ENCODE data around the gene RCOR3.
"Not testable (repeated sequence)": the region's sequence is repeated elsewhere in the genome, so short reads cannot be mapped to it uniquely, and the experiment has no call there.

The RCOR3 gene

DNA sequence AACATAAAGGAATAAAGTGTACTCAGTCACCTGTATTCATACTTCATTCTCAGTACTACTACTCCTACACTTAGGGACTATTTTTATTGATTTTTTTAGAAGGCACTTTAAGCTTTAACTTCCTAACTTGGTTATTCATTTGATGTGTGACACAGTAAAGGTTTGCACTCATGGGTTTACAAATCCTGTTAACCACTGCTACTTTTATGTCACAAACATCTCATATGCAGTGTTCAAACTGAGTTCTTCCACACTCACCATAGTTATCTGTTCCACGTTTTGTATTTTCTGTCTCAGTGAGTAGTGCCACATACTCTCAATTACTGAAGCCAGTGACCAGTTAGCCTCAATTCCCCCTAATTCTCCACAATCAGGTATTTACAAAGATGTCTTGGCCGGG lies 33.2 kb downstream of the RCOR3 start:
- H3K36me3 ChIP-seq (ENCODE audit: control insufficient read depth, insufficient read depth, low read length): peaks cover 61% of the 10 kb centered on the region

GRCh38 chr1:211296396-211296795 lies 37.2 kb downstream of the RCOR3 start:
- H3K4me1 ChIP-seq (ENCODE audit: control insufficient read depth, insufficient read depth, low read length, poor library complexity, severe bottlenecking): no peaks in the 10 kb centered on the region
- no peak overlapping the region for H3K27ac ChIP-seq (ENCODE audit: low read depth, low read length, severe bottlenecking)
- peaks cover 48% of the 10 kb centered on the region for H3K36me3 ChIP-seq (ENCODE audit: control insufficient read depth, insufficient read depth, low read length)
- H3K4me3 ChIP-seq (ENCODE audit: extremely low read depth, insufficient read depth, low read length, poor library complexity, severe bottlenecking): no peak overlapping the region
- H3K9me3 ChIP-seq (ENCODE audit: control insufficient read depth, low read length): no peaks in the 10 kb centered on the region

More for the DNA sequence above, 33.2 kb downstream of the RCOR3 start:
- H3K4me3 ChIP-seq (ENCODE audit: extremely low read depth, insufficient read depth, low read length, poor library complexity, severe bottlenecking): no peak overlapping the region
- H3K27ac ChIP-seq (ENCODE audit: low read depth, low read length, severe bottlenecking): no peak overlapping the region
- WGBS, 2 experiments (ENCODE audit: insufficient coverage in 2 of 2): 100% methylated on average over 2 of the region's 2 CpGs
- no peaks in the 10 kb centered on the region for H3K9me3 ChIP-seq (ENCODE audit: control insufficient read depth, low read length)
- H3K4me1 ChIP-seq (ENCODE audit: control insufficient read depth, insufficient read depth, low read length, poor library complexity, severe bottlenecking): no peaks in the 10 kb centered on the region

DNA sequence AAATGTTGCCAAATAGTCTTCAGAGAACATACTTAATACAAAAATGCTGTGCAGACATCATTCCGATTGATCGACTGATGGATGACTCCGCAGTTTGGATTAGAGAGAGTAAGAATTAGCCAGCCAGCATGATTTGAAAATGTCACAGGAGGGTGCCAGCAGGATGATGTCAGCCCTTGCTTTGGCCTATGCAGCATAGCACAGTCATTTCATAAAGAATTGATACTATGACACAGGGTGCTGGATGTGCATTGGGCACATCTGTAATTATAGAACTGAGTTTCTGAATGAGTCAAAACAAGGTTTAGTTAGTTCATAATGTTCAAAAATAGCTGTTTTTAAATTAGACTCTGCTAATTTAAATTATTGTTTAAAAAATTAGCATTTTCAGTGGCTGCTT lies 45.9 kb downstream of the RCOR3 start:
- 86% methylated on average over 1 of the region's 3 CpGs; no CpG with 5 or more reads in 1 of the 2 experiments for WGBS, 2 experiments (ENCODE audit: insufficient coverage in 2 of 2)
- Histone ChIP-seq H3K9me3 (ENCODE audit: control insufficient read depth, low read length) (no peaks in the 10 kb centered on the region), H3K27ac (ENCODE audit: low read depth, low read length, severe bottlenecking) (no peak overlapping the region), H3K36me3 (ENCODE audit: control insufficient read depth, insufficient read depth, low read length) (peaks cover 34% of the 10 kb centered on the region), H3K4me3 (ENCODE audit: extremely low read depth, insufficient read depth, low read length, poor library complexity, severe bottlenecking) (no peak overlapping the region), H3K4me1 (ENCODE audit: control insufficient read depth, insufficient read depth, low read length, poor library complexity, severe bottlenecking) (no peaks in the 10 kb centered on the region)

- Histone ChIP-seq H3K36me3 (ENCODE audit: control insufficient read depth, insufficient read depth, low read length) (peaks cover 23% of the 10 kb centered on the region), H3K4me1 (ENCODE audit: control insufficient read depth, insufficient read depth, low read length, poor library complexity, severe bottlenecking) (no peaks in the 10 kb centered on the region), H3K27ac (ENCODE audit: low read depth, low read length, severe bottlenecking) (no peak overlapping the region), H3K4me3 (ENCODE audit: extremely low read depth, insufficient read depth, low read length, poor library complexity, severe bottlenecking) (no peak overlapping the region), H3K9me3 (ENCODE audit: control insufficient read depth, low read length) (no peaks in the 10 kb centered on the region)
- WGBS, 2 experiments (ENCODE audit: insufficient coverage in 2 of 2): 69 to 93% methylated on average over 3 of the region's 3 CpGs
Observed at GRCh38 chr1:211309617-211310016, 50.5 kb downstream of the RCOR3 start.

GRCh38 chr1:211313392-211313791 lies 54.2 kb downstream of the RCOR3 start:
- peaks cover 22% of the 10 kb centered on the region for H3K36me3 ChIP-seq (ENCODE audit: control insufficient read depth, insufficient read depth, low read length)
- H3K9me3 ChIP-seq (ENCODE audit: control insufficient read depth, low read length): no peaks in the 10 kb centered on the region
- H3K27ac ChIP-seq (ENCODE audit: low read depth, low read length, severe bottlenecking): no peak overlapping the region
- no peak overlapping the region for H3K4me3 ChIP-seq (ENCODE audit: extremely low read depth, insufficient read depth, low read length, poor library complexity, severe bottlenecking)
- 95 to 100% methylated on average over 10 to 11 of the region's 11 CpGs for WGBS, 2 experiments (ENCODE audit: insufficient coverage in 2 of 2)
- no peaks in the 10 kb centered on the region for H3K4me1 ChIP-seq (ENCODE audit: control insufficient read depth, insufficient read depth, low read length, poor library complexity, severe bottlenecking)

- H3K9me3 ChIP-seq (ENCODE audit: control insufficient read depth, low read length): no peaks in the 10 kb centered on the region
- H3K4me1 ChIP-seq (ENCODE audit: control insufficient read depth, insufficient read depth, low read length, poor library complexity, severe bottlenecking): no peaks in the 10 kb centered on the region
- peaks cover 4% of the 10 kb centered on the region for H3K36me3 ChIP-seq (ENCODE audit: control insufficient read depth, insufficient read depth, low read length)
- H3K27ac ChIP-seq (ENCODE audit: low read depth, low read length, severe bottlenecking): no peak overlapping the region
- no peak overlapping the region for H3K4me3 ChIP-seq (ENCODE audit: extremely low read depth, insufficient read depth, low read length, poor library complexity, severe bottlenecking)
Observed at GRCh38 chr1:211318576-211319280, 59.6 kb downstream of the RCOR3 start.

- Histone ChIP-seq H3K4me3 (ENCODE audit: extremely low read depth, insufficient read depth, low read length, poor library complexity, severe bottlenecking) (no peak overlapping the region), H3K36me3 (ENCODE audit: control insufficient read depth, insufficient read depth, low read length) (peaks cover 4% of the 10 kb centered on the region), H3K4me1 (ENCODE audit: control insufficient read depth, insufficient read depth, low read length, poor library complexity, severe bottlenecking) (no peaks in the 10 kb centered on the region), H3K27ac (ENCODE audit: low read depth, low read length, severe bottlenecking) (no peak overlapping the region), H3K9me3 (ENCODE audit: control insufficient read depth, low read length) (no peaks in the 10 kb centered on the region)
Observed at GRCh38 chr1:211319892-211320291, 60.7 kb downstream of the RCOR3 start.

GRCh38 chr1:211320980-211321379 lies 61.8 kb downstream of the RCOR3 start:
- no peaks in the 10 kb centered on the region for H3K9me3 ChIP-seq (ENCODE audit: control insufficient read depth, low read length)
- no CpG with 5 or more reads among the region's 4 CpGs for WGBS, 2 experiments (ENCODE audit: insufficient coverage in 2 of 2)
- no peaks in the 10 kb centered on the region for H3K4me1 ChIP-seq (ENCODE audit: control insufficient read depth, insufficient read depth, low read length, poor library complexity, severe bottlenecking)
- no peak overlapping the region for H3K4me3 ChIP-seq (ENCODE audit: extremely low read depth, insufficient read depth, low read length, poor library complexity, severe bottlenecking)
- no peak overlapping the region for H3K27ac ChIP-seq (ENCODE audit: low read depth, low read length, severe bottlenecking)
- no peaks in the 10 kb centered on the region for H3K36me3 ChIP-seq (ENCODE audit: control insufficient read depth, insufficient read depth, low read length)

DNA sequence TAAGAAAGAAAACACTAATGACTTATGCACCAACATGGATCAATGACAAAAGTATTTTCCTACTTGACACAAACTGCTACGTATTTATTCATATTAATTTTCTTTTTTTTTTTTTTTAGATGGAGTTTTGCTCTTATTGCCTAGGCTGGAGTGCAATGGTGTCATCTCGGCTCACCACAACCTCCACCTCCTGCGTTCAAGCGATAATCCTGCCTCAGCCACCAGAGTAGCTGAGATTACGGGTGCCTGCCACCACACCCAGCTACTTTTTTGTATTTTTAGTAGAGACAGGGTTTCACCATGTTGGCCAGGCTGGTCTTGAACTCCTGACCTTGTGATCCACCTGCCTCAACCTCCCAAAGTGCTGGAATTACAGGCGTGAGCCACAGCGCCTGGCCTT lies 62.5 kb downstream of the RCOR3 start:
- H3K27ac ChIP-seq (ENCODE audit: low read depth, low read length, severe bottlenecking); H3K4me1 ChIP-seq (ENCODE audit: control insufficient read depth, insufficient read depth, low read length, poor library complexity, severe bottlenecking); H3K9me3 ChIP-seq (ENCODE audit: control insufficient read depth, low read length); H3K4me3 ChIP-seq (ENCODE audit: extremely low read depth, insufficient read depth, low read length, poor library complexity, severe bottlenecking); H3K36me3 ChIP-seq (ENCODE audit: control insufficient read depth, insufficient read depth, low read length): not testable (repeated sequence)
- WGBS, 2 experiments (ENCODE audit: insufficient coverage in 2 of 2): no CpG with 5 or more reads among the region's 7 CpGs

GRCh38 chr1:211323156-211324063 lies 64.2 kb downstream of the RCOR3 start:
- 4 to 33% methylated on average over 5 of the region's 9 CpGs for WGBS, 2 experiments (ENCODE audit: insufficient coverage in 2 of 2)
- H3K36me3 ChIP-seq (ENCODE audit: control insufficient read depth, insufficient read depth, low read length): no peaks in the 10 kb centered on the region
- no peaks in the 10 kb centered on the region for H3K9me3 ChIP-seq (ENCODE audit: control insufficient read depth, low read length)
- no peak overlapping the region for H3K4me3 ChIP-seq (ENCODE audit: extremely low read depth, insufficient read depth, low read length, poor library complexity, severe bottlenecking)
- peaks cover 8% of the 10 kb centered on the region for H3K4me1 ChIP-seq (ENCODE audit: control insufficient read depth, insufficient read depth, low read length, poor library complexity, severe bottlenecking)
- no peak overlapping the region for H3K27ac ChIP-seq (ENCODE audit: low read depth, low read length, severe bottlenecking)

Measured in mesodermal cell (in vitro differentiated cells).